ENCODE data around the gene GABRR3.

The GABRR3 gene

DNA sequence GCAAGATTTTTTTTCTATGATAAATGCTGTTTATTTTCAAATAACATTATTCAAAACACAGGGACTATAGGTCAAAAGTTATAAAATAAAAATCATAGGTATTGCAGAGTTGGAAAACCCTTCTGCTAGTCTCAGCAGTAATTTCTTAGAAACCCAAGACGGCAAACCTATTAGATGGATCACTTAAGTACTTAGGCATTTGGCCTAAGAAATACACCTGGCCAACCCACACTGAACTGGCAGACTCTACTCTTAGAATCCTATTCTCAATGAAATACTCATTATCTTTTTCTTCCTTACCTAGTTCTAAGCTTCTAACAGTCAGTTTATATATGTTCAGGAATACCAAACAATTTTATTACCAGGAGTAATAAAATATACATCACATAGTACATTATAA is 32.4 kb downstream of the GABRR3 start:
- Histone ChIP-seq H3K27me3 (ENCODE audit: insufficient read depth, poor library complexity, severe bottlenecking) (no peaks in the 10 kb centered on the region), H3K4me3 (replicated peaks; ENCODE audit: insufficient read depth, low read length) (no peak overlapping the region), H3K27ac (replicated peaks) (no peak overlapping the region)
- TF ChIP-seq POLR2AphosphoS5 (IDR thresholded peaks at IDR 0.05; ENCODE audit: low read depth) (no peak), GABPA (IDR thresholded peaks at IDR 0.05; ENCODE audit: low read depth) (no peak), REST (IDR thresholded peaks at IDR 0.05; ENCODE audit: insufficient replicate concordance, low read depth) (no peak), SPI1 (IDR thresholded peaks at IDR 0.05; ENCODE audit: borderline replicate concordance, low read depth) (no peak), CTCF (IDR thresholded peaks at IDR 0.05; ENCODE audit: insufficient read depth, low read length) (no peak)
- no peak for DNase-seq (ENCODE audit: low read depth in 1 of 2, low spot score in 1 of 2)

DNA sequence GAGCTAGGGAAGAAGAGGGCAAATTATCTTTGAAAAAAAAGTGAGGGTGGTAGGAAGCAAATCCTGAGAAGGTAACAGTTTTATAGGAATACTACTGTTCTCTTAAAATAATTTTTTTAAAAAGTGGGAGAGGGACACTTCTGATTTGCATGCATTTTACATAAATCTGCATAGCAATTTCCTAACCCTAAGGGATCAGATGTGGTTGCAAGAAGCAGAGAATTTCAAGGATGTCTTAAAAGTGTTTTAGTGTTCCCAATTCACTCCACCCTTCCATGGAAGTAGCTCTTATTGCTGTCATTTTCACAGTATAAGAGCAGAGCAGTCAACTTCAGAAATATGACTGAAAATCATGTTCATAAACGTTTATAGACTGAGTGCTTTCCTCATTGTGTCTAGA is 35.1 kb downstream of the GABRR3 start:
- no peak overlapping the region for H3K27ac ChIP-seq (replicated peaks)
- DNase-seq (ENCODE audit: low read depth in 1 of 2, low spot score in 1 of 2) = no peak
- TF ChIP-seq SPI1 (IDR thresholded peaks at IDR 0.05; ENCODE audit: borderline replicate concordance, low read depth) (no peak), POLR2AphosphoS5 (IDR thresholded peaks at IDR 0.05; ENCODE audit: low read depth) (no peak), REST (IDR thresholded peaks at IDR 0.05; ENCODE audit: insufficient replicate concordance, low read depth) (no peak), CTCF (IDR thresholded peaks at IDR 0.05; ENCODE audit: insufficient read depth, low read length) (no peak), GABPA (IDR thresholded peaks at IDR 0.05; ENCODE audit: low read depth) (no peak)
- H3K27me3 ChIP-seq (ENCODE audit: insufficient read depth, poor library complexity, severe bottlenecking) = no peaks in the 10 kb centered on the region
- H3K4me3 ChIP-seq (replicated peaks; ENCODE audit: insufficient read depth, low read length) = no peak overlapping the region

DNA sequence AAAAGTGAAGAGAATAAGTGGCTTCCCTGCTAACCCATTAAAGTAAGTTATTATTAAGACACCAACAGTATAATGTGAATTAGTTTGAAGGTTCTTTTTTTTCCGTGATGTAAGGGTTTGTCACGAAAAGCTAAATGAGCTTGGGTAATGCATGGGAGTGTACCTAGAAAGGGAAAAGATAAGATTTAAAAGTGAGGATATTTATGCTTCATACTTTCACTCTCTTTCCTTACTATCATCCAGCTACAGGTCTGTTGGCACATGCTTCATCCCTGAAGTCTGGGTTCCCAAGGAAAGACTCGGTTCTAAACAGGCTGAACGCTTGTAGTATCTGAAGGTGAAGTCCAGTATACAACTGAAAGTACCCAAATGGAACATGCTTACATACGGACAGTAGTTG is 36.0 kb downstream of the GABRR3 start:
- H3K27me3 ChIP-seq (ENCODE audit: insufficient read depth, poor library complexity, severe bottlenecking) = no peaks in the 10 kb centered on the region
- H3K27ac ChIP-seq (replicated peaks) = no peak overlapping the region
- TF ChIP-seq REST (IDR thresholded peaks at IDR 0.05; ENCODE audit: insufficient replicate concordance, low read depth) (no peak), CTCF (IDR thresholded peaks at IDR 0.05; ENCODE audit: insufficient read depth, low read length) (no peak), GABPA (IDR thresholded peaks at IDR 0.05; ENCODE audit: low read depth) (no peak), SPI1 (IDR thresholded peaks at IDR 0.05; ENCODE audit: borderline replicate concordance, low read depth) (no peak), POLR2AphosphoS5 (IDR thresholded peaks at IDR 0.05; ENCODE audit: low read depth) (no peak)
- no peak for DNase-seq (ENCODE audit: low read depth in 1 of 2, low spot score in 1 of 2)
- H3K4me3 ChIP-seq (replicated peaks; ENCODE audit: insufficient read depth, low read length) = no peak overlapping the region

Measured in HL-60 (cell line).